Activated T-cell treated with anti-CD3 and anti-CD28 coated beads, Interleukin-2, amount 50 U/mL, for 1 hour (primary cell): Measurements from ENCODE around the gene CRYBB3.
A peak's percentile ranks its signal among the peaks of the same experiment; 100 is the strongest.
"Not testable (repeated sequence)": the region's sequence is repeated elsewhere in the genome, so short reads cannot be mapped to it uniquely, and the experiment has no call there.

ENCODE experiments used
- DNase-seq: peaks from one replicate; pipeline ENCODE4 v3.0.0-alpha.2; 2020

CRYBB3 gene

DNA sequence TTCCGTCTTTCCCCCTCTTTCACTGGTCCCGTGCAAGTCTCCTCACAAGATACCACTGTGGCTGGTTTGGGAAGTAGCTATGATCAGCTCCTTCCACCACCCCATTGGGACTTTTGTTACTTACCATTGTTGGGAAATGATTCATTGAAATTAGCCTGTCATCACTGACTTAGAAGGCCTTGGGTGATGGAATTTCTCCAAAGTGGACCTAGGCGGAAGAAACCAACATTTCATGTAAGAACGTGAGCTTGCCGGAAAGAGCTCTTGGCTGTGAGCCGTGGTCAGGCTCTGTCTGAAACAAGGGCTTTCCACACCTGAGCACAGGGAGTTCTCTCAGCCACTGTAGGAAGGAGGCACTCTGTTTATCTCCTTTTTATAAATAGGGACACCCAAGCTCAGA is 23.5 kb upstream of the CRYBB3 start:
- no peak for DNase-seq

DNA sequence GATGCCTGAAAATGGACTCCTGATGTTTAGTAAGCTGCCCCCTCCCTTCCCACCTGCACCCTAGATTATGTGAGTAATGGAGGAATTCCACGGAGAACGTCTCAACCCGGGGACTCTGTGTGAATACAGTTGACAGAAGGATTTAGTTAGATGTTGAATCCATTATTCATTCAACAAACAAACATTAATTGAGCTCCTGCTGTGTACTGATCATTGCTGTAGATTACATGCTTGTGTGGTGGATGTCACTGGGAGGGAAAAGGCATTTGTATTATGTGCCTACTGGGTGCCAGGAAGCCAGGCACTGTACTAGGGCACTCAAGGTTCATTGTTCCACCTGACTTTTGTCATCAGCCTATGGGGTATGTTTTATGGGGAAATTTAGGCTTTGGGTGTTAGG is 22.9 kb upstream of the CRYBB3 start:
- DNase-seq = no peak

DNA sequence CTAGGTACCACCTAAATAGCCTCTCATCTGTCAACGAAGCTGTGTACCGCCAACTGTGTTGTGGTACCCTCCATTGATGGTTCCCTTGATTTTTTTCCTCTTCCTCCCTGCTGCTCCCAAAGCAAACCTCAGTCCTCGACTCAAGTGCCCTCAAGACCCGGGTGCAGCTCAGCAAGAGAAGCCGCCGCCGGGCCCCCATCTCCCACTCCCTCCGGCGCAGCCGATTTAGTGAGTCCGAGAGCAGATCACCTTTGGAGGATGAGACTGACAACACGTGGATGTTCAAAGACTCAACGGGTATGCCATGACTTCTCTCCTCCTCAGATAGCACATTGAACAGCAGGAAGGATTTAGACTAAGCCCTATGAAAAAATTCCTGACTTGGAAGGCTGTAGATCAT is 22.4 kb upstream of the CRYBB3 start:
- DNase-seq = no peak

DNA sequence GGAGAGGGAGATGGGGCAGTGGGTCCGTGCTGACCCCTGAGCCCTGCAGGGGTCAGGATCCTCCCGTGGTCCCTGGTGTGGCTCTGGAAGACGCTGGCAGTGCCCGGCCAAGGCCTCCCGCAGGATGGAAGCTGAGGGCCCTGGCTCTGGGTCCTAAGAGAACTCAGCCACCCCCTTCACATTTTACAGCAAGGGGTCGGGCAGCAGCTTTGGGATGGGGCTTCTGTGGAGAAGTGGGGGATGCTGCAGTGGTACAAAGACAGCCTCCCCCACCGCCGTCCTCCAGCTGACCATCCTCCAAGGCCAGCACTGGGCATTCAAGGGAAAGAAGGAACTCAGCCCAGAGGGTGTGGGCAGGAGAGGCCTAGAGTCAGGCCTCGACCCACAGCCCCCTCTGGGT is 21.8 kb upstream of the CRYBB3 start:
- no peak for DNase-seq

DNA sequence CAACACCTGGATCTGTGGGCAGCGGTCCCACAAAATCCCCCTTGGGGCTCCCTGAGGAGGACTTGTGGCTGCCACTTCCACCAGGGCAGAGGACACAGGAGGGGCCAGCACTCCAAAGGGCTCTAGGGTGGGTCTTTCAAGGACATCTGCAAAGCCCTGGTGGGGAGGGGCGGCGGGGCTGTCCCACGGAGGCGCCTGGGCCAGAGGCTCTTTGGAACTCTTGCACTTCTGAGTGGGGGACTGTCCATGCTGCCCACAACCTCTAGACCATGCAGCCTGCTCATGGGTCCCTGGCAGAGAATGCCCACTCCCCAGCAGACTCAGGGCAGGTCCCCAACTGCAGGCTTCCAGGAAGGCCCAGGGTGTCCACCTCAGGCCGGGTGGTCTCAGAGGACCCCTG is 21.3 kb upstream of the CRYBB3 start:
- peak; percentile 31 for DNase-seq

DNA sequence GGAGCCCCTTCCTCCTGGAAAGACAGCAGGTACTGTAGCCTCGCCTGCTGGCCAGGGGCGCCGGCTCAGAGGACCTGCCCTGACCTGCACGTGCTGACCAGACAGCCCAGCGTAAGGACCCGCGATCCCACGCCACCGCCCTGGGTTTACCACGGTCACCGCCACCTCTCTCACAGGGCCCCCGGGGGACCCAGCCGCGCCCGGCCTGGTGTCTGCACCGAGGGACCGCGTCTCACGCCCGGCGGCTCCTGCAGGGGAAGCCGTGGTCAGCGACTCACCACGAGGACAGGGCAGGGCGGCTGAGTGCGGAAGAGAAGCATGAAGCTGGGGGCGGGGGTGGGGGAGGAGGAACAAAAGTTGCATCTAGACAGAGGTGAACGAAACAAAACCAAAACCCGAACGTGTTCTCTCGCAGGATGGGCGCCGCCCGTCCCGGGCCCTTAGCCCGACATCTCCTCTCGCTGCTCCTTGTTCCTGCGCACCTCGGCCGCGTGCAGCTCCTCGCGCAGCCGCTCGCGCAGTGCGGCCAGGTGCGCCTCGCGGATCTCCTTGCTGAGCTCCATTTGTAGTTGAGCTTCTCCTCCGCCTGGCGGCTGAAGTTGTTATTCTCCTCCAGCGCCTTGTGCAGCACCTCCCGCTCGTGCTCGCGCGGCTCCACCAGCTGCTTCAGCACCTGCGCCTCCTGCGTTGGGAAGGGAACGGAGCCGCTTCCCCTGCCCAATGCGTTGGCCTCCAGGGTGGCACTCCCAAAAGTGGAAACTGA is 20.6 kb upstream of the CRYBB3 start:
- not testable (repeated sequence) for DNase-seq

DNA sequence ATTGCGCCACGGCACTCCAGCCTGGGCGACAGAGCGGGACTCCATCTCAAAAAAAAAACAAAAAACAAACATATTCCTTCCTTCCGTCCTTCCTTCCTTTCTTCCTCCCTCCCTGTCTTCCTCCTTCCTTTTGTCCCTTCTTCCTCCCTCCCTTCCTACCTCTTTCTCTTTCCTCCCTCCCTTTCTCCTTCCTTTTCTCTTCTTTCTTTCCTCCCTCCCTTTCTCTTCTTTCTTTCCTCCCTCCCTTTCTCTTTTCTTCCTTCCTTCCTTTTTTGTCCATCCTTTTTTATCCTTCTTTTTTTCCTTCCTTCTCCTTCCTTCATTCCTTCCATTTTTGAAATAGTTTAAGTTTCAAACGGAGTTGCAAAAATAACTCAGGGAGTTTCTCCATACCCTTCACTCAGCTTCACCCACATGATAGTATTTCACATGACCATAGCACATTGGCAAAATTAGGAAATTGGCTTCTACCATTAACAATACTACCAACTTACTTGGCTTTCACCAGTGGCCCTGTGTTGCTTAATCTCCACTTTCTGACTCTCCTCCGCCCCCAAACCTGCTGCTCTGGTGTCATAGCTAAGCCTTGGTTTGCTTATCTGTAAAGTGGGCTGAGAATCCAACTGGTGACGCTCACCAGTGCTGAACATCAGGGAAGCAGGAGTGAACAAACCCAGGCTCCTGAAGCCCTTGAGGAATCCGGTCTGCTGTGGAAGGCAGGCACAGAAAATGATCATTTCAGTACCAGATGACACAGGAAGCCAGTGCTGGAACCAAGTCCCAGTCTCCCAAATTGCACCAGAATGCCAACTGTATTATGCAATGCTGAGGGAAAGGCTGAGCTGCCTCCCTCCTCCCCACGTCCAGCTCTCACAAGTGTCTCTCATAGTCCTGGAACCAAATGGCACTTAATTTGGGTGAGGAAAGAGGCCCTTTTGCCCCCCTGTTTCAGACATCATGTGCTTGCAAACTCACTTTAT is 17.2 kb upstream of the CRYBB3 start:
- no peak for DNase-seq

DNA sequence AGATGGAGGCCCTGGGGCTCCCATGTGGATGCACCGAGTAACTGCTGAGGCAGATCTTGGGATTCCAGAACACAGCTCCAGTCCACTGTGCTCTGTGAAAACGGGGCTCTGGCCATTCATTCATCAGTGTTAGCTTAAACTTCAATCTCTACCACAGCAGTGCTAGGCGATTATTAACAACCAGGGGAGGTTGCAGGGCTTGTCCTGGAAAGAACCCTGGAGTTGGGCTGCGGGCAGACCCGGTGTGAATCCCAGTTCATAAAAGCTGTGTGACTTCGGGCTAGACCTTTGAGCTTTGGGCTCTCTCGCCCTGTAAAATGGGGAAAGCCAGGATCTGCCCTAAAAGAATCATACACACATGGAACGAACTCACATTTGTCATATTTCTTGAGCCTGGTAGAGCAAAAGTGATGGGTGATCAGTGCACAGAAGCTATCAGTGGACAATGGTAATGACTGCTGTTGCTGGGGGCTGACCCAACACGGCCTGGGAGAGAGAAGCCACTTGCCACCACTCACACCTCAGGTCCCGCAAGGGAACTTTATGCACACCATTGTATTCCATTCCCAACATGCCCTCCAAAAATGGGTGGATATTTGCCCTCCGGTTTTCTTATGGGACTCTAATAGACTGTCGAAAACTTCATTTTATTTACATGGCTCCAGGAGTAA is 15.6 kb upstream of the CRYBB3 start:
- DNase-seq = no peak

DNA sequence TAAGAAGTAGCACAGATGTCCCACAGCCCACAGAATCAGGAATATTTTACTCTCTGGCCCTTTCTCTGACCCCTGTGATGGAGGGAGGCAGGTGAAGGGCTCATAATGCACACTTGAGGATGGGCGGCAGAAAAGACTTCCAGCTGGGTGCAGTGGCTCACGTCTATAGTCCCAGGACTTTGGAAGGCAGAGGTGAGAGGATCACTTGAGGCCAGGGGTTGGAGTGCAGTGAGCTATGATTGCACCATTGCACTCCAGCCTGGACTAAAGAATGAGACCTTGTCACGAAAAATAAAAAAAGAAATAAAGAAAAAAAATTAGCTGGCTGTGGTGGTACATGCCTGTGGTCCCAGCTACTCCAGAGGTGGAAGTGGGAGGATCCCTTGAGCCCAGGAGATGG is 13.5 kb upstream of the CRYBB3 start:
- DNase-seq = no peak

DNA sequence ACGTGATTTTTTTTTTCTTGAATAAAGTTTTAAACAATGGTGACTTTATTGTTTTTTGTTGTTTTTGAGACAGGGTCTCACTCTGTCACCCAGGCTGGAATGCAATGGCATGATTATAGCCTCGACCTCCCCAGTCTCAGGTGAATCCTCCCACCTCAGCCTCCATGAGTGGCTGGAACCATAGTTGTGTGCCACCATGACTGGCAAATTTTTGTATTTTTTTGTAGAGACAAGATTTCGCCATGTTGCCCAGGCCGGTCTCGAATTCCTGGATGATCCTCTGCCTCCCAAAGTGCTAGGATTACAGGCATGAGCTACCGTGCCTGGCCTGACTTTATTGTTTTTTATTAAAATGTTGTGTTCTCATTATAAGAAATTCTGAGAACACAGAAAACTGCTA is 12.2 kb upstream of the CRYBB3 start:
- DNase-seq = no peak

DNA sequence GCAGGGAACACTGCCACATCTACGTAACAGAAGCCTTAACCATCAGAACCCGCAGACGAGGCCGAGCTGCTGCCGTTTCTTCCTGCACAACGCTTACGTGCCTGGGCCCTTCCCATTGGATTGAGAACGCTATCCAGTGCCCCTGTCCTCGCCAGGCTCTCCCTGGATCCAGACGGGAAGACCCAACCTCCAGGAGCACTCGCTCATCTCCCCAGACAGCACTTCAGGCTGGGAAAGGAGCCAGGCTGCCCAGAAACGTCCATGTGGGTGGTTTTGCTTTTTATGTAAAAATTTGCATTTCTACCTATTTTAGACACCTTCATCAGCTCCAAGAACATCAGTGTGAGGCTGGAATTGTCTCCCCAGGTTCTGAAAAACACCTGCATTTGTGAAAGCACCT is 7.3 kb upstream of the CRYBB3 start:
- DNase-seq = no peak

DNA sequence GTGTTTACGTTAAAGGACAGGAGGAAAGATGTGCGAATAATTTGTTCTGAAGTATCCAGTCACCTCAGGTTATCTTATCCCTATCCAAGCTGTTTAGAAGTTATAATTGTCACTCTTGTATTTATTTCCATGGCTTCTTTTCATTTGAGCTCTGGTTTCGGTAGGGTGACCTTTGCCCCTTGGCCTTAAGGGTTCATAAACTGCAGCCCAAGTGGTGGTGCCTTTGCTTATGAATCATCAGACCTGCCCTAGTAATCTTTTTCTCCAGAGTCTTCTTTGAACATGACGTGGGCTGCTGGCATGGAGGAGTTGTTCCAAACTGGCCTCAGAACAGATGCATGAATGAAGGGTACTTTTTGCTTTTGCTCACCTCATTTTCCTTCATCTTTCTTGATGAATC is 6.5 kb upstream of the CRYBB3 start:
- DNase-seq = no peak

DNA sequence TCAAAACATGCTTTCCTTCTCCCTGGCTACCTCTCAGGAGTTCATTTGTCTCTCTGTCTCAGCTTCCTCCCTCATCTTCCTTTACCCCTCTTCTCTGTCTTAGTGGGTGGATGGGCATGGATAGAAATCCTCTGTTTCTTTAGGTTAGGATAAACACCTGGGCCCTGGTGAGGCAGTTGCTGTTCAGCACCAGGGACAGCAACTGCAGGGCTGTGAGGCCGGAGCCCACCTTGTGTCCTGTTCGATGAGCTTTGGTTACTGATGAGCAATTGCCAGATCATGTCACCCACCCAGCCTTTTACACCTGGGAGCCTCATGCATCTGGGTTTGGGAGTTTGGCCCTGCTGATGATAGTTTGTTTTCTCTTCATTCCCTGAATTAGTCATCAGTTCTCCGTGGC is 6.1 kb upstream of the CRYBB3 start:
- no peak for DNase-seq

DNA sequence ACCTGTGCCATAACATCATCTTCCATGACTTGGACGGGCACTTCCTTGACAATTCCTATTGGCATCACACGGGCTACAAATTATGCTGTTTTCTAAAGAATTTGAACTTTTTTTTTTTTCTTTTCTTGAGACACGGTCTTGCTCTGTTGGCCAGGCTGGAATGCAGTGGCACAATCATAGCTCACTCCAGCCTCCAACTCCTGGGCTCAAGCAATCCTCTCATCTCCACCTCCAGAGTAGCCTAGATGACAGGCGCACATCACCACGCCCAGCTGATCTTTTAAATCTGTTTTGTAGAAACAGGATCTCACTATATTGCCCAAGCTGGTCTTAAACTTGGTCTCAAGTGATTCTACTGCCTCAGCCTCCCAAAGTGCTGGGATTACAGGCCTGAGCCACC is 3.3 kb upstream of the CRYBB3 start:
- DNase-seq = no peak

DNA sequence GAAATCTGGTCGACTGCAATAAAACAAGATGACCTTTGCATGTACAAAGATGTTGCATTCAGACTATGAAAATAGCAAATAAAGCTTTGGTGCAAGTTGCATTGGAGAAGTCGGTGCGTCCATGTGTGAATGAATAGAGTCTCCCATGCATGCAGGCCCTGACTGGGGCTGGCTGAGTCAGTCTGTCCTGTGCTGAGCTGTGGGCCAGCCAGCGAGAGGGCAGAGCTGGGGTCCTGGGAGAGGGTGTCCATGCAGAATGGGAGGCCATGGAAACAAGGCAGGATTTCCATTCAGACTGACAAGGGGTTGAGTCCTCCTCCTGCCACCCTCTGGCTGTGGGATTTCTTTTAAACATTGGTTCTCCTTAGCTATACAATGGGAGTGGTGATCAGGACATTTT is 2.3 kb upstream of the CRYBB3 start:
- DNase-seq = no peak

DNA sequence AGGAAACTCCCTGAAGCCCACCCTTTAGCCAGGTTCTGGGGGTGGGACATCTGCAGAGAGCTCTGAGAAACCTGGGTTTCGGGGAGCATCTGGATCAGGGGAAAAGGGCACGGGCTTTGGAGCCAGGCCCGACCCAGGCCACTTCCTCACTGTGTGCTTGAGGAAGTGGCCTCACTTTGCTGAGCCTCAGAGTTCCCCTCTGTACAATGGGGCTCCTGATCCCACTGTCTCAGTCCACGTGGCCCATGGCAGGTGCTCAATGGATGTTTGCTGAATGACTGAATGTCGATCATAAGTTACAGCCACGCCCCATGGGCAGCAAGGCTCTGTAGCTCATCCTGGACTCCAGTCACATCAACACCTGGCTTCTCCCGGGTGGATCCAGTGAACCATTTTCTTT is 1.3 kb downstream of the CRYBB3 start:
- DNase-seq = no peak

DNA sequence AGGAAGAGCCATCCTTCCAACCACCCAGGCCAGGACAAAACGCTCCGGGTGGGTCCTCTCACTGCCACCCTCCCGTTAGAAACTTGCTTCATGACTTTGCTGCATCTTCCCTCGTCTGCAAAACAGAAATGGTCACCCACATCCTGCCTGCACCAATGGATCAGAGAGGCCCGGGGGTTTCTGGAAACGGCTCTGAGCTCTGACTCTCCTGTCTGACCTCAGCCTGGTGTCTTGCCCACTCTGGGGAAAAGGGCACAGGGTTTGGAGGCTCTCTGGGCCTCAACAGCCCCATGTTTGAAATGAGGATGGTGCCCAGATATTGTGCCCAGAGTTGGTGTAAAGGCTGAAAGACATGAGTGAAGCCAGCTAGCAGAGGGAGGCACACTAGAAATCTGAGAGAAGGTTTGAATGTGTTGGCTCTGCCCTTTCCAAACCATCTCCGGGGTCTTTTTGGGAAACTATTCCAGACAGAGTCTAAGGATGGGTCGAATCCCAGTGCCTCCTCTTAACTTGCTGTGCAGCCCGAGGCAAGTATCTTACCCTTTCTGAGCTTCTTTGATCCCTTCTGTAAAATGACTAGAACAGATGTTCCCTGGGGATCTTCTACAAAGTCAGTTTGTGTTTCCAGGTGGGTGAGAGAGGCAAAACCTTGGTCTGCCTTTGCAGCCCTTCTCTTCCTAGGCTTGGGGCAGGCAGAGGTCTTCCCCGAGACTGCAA is 2.1 kb downstream of the CRYBB3 start:
- no peak for DNase-seq

DNA sequence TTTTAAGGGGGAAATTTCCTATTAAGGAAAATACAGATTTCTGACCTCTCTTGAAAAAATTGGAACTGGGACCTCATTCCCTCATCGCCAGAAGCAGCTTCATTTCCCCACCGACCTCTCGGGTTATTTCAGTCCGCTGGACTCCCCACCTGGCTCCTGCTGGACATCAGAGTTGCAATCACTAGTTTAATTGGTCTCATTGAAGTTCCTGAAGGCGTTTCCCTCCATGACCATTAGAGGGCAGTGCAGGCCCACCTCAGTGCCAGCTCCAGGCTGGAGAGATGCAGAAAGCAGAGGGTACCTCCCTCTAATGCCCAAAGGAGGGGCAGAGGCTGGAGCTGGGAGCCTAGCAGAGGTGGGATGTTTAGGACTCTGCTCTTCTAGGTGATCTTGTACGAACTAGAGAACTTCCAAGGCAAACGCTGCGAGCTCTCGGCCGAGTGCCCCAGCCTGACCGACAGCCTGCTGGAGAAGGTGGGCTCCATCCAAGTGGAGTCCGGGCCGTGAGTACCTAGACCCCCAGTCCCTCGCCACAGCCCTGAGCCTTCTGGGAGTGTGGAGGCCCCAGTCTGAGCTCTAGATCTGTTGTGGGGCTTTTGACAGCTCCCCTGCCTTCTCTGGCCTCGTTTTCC is 2.7 kb downstream of the CRYBB3 start:
- peak; percentile 55 for DNase-seq

DNA sequence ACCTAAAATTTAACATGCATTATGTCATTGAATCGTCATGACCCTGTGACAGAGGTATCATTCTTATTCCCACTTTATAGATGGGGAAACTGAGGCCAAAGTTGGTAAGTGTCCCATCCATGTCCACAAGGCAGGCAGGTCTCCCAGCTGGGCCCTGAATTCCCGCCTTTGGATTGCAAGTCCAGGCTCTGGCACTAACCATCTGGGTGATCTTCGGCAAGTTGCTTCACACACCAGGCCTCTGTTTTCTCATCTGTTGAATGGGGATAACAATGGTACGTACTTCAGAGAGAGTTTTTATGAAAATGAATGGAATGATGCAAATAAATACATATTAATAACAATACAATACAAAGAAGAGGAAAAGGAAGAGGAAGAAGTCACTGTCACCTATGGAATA is 3.4 kb downstream of the CRYBB3 start:
- DNase-seq = no peak

DNA sequence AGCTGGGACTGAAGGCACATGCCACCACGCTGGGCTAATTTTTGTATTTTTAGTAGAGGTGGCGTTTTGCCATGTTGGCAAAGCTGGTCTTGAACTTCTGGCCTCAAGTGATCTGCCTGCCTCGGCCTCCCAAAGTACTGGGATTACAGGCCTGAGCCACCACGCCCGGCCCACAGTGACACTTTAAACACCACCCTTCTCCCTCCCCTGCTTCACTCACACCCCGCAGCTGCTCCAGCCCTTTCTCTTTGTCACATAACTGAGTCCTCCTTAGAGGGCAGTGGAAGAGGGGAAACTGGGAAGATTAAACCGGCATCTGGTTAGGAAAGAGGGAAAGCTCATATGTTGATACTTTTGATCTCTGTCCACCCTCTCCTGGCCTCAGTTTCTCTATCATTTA is 4.9 kb downstream of the CRYBB3 start:
- not testable (repeated sequence) for DNase-seq

DNA sequence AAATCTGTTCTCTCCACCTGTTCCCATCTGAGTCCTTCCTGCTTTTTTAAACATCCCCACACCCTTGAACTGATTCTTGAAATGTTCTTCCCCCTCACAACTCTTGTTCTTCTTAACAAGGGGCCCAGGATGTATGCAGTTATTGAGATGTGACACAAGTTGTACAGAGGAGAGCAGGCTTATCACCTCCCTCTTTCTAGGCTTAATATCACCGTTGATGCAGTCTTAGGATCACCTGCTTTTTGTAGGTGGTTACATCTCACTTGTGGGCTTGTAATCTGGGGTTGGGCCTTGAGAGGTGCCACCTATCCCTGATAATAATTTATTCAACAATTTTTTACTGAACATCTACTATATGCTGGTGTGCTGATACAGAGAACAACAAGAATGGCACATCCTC is 6.2 kb downstream of the CRYBB3 start:
- no peak for DNase-seq

DNA sequence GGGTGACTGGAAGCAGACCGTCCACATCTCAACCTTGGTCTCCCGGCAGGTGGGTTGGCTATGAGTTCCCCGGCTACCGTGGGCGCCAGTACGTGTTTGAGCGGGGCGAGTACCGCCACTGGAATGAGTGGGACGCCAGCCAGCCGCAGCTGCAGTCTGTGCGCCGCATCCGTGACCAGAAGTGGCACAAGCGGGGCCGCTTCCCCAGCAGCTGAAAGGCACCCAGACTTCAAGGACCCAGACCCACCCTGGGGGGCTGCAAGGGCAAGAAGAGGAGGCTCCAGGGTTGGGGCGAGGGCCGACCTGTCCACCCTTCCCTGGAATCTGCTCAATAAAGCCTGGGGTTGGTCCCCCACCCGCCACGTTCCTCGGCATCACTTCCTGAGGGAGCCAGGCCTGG is 7.3 kb downstream of the CRYBB3 start:
- DNase-seq = no peak
